GM11168 (cell line): ENCODE data around the gene FRMD6.
"Not testable (repeated sequence)": the region's sequence is repeated elsewhere in the genome, so short reads cannot be mapped to it uniquely, and the experiment has no call there.

Source experiments
- in situ Hi-C: fragments of 300-500 bp; cut with MboI; formaldehyde crosslinking; loops from one replicate; pipeline ENCODE4 v1.12.0; 2022; ENCODE audit warnings: low sequenced_read_pairs; ENCODE audit not compliant: unreplicated experiment

Gene FRMD6

GRCh38 chr14:51715250-51715649 lies 63.5 kb downstream of the FRMD6 start:
- in situ Hi-C loops: no loop called here

- in situ Hi-C loops: no loop called here
Measured at GRCh38 chr14:51715742-51716141, 64.0 kb downstream of the FRMD6 start.

- in situ Hi-C loops: no loop called here
Measured at GRCh38 chr14:51716610-51717009, 64.9 kb downstream of the FRMD6 start.

- in situ Hi-C loops: no loop called here
Measured at GRCh38 chr14:51717766-51718165, 66.1 kb downstream of the FRMD6 start.

GRCh38 chr14:51719955-51720354 lies 68.2 kb downstream of the FRMD6 start:
- in situ Hi-C loops: no loop called here

- in situ Hi-C loops: no loop called here
Measured at GRCh38 chr14:51723990-51724389, 72.3 kb downstream of the FRMD6 start.

GRCh38 chr14:51724650-51725049 lies 72.9 kb downstream of the FRMD6 start:
- in situ Hi-C loops: no loop called here

- in situ Hi-C loops: no loop called here
Measured at GRCh38 chr14:51725061-51725460, 73.4 kb downstream of the FRMD6 start.

GRCh38 chr14:51726166-51726899 lies 74.6 kb downstream of the FRMD6 start:
- in situ Hi-C loops: no loop called here

GRCh38 chr14:51727526-51727925 lies 75.8 kb downstream of the FRMD6 start:
- in situ Hi-C loops: no loop called here

- in situ Hi-C loops: no loop called here
Measured at GRCh38 chr14:51730098-51730497, 78.4 kb downstream of the FRMD6 start.

- in situ Hi-C loops: no loop called here
Measured at GRCh38 chr14:51730684-51731083, 79.0 kb downstream of the FRMD6 start.

- in situ Hi-C loops: no loop called here
Measured at GRCh38 chr14:51732494-51733112, 80.9 kb downstream of the FRMD6 start.

- in situ Hi-C loops: no loop called here
Measured at GRCh38 chr14:51733147-51733546, 81.4 kb downstream of the FRMD6 start.

GRCh38 chr14:51735851-51736250 lies 84.1 kb downstream of the FRMD6 start:
- in situ Hi-C loops: no loop called here

- in situ Hi-C loops: no loop called here
Measured at GRCh38 chr14:51738754-51739153, 87.0 kb downstream of the FRMD6 start.

- in situ Hi-C loops: no loop called here
Measured at GRCh38 chr14:51743588-51744000, 91.9 kb downstream of the FRMD6 start.

GRCh38 chr14:51744372-51745130 lies 92.8 kb downstream of the FRMD6 start:
- in situ Hi-C loops: no loop called here

GRCh38 chr14:51746823-51747222 lies 95.1 kb downstream of the FRMD6 start:
- in situ Hi-C loops: not testable (repeated sequence)

GRCh38 chr14:51750542-51750941 lies 98.8 kb downstream of the FRMD6 start:
- in situ Hi-C loops: no loop called here

GRCh38 chr14:51751611-51752345 lies 100.1 kb downstream of the FRMD6 start:
- in situ Hi-C loops: not testable (repeated sequence)
